ENCODE data around the gene RFC2. TPM values are rescaled to one million over a fixed set of nuclear protein-coding genes. Genes with fewer than 3 reads are reported as not detected.

Gene RFC2
- total and polyA plus RNA-seq, 5 experiments from 2014 or later, result 15.6 to 26.1 (median 20.3) TPM

GRCh38 chr7:74289659-74290552, 35.7 kb upstream of the RFC2 start:
- Mint-ChIP-seq H3K36me3 (no peaks in the 10 kb centered on the region), H3K27me3 (peaks cover 0 to 12% (median 0%) of the 10 kb centered on the region in 5 donors), H3K4me1 (peaks cover 17 to 35% (median 25%) of the 10 kb centered on the region in 4 donors), H3K27ac (no peak overlapping the region), H3K9me3 (no peaks in the 10 kb centered on the region), H3K4me3 (peak overlapping the region; percentile 36 to 84 (median 64))
- POLR2A ChIA-PET, result interaction anchor here (1.5 kb wide), 2 partner anchors 20 to 22 kb away, joined by 4 to 6 read pairs; no protein-coding TSS in a partner anchor
- peak; percentile 50 to 54 for ATAC-seq
- peak; percentile 30 to 69 (median 46) for DNase-seq

GRCh38 chr7:74289018-74289658, 34.9 kb upstream of the RFC2 start, which contains the start of gene CLIP2:
TSS of gene CLIP2 (plus strand) at chr7:74289407. CDS start at chr7:74317547, 28,140 bp downstream.
- H3K4me1 Mint-ChIP-seq, result peaks cover 15 to 33% (median 26%) of the 10 kb centered on the region in 4 donors
- peak; percentile 83 to 88 for ATAC-seq

GRCh38 chr7:74288034-74288881, 34.1 kb upstream of the RFC2 start:
- no peak for ATAC-seq
- Mint-ChIP-seq H3K4me3 (peak overlapping the region; percentile 79 to 93 (median 90)), H3K27me3 (peaks cover 1 to 28% (median 2%) of the 10 kb centered on the region in 5 donors), H3K9me3 (no peaks in the 10 kb centered on the region), H3K36me3 (peaks cover 0 to 2% (median 0%) of the 10 kb centered on the region in 3 donors), H3K27ac (peak overlapping the region in 5 of 10 donors; percentile 63 to 84 (median 70)), H3K4me1 (peaks cover 12 to 30% (median 24%) of the 10 kb centered on the region in 4 donors)
- DNase-seq, result no peak
- POLR2A ChIA-PET, result interaction anchor here (0.9 to 1.5 kb wide), 3 partner anchors 20 to 114 kb away, joined by 4 read pairs; partner anchors contain the start of gene EIF4H

More at GRCh38 chr7:74289018-74289658, 34.9 kb upstream of the RFC2 start, which contains the start of gene CLIP2:
- peak; percentile 53 to 81 (median 69) for DNase-seq
- POLR2A ChIA-PET, result interaction anchor here (1.1 to 1.5 kb wide), 3 partner anchors 19 to 91 kb away, joined by 4 to 6 read pairs (median 4); no protein-coding TSS in a partner anchor
- no peaks in the 10 kb centered on the region for H3K9me3 Mint-ChIP-seq
- H3K4me3 Mint-ChIP-seq, result peak within 1 kb of the TSS; percentile 79 to 93 (median 90)
- peaks cover 0 to 19% (median 0%) of the 10 kb centered on the region in 5 donors for H3K27me3 Mint-ChIP-seq
- peak within 1 kb of the TSS in 8 of 10 donors; percentile 63 to 84 (median 69) for H3K27ac Mint-ChIP-seq
- H3K36me3 Mint-ChIP-seq, result peaks cover 0 to 2% (median 0%) of the 10 kb centered on the region in 3 donors

GRCh38 chr7:74287303-74288033, 33.3 kb upstream of the RFC2 start:
- POLR2A ChIA-PET, result interaction anchor here (1.0 kb wide), 1 partner anchor 17 kb away, joined by 3 read pairs; no protein-coding TSS in a partner anchor
- DNase-seq, result no peak
- peak overlapping the region in 1 of 10 donors; percentile 70 for H3K27ac Mint-ChIP-seq
- H3K9me3 Mint-ChIP-seq, result no peaks in the 10 kb centered on the region
- H3K4me1 Mint-ChIP-seq, result peaks cover 12 to 29% (median 24%) of the 10 kb centered on the region in 4 donors
- no peak for ATAC-seq
- peaks cover 0 to 2% (median 0%) of the 10 kb centered on the region in 3 donors for H3K36me3 Mint-ChIP-seq
- H3K27me3 Mint-ChIP-seq, result peaks cover 2 to 31% (median 5%) of the 10 kb centered on the region in 5 donors
- H3K4me3 Mint-ChIP-seq, result peak overlapping the region in 4 of 10 donors; percentile 84 to 93 (median 88)

- Mint-ChIP-seq H3K4me3 (no peak overlapping the region), H3K27ac (no peak overlapping the region), H3K9me3 (no peaks in the 10 kb centered on the region), H3K4me1 (peaks cover 12 to 26% (median 23%) of the 10 kb centered on the region in 4 donors), H3K36me3 (peaks cover 0 to 2% (median 0%) of the 10 kb centered on the region in 3 donors), H3K27me3 (peaks cover 2 to 31% (median 5%) of the 10 kb centered on the region in 5 donors)
- no peak for DNase-seq
- POLR2A ChIA-PET, result no interaction called here
- ATAC-seq, result no peak
These were observed 31.9 kb upstream of the RFC2 start for GRCh38 chr7:74286131-74286530.

- Mint-ChIP-seq H3K9me3 (no peaks in the 10 kb centered on the region), H3K36me3 (peaks cover 0 to 2% (median 0%) of the 10 kb centered on the region in 3 donors), H3K4me1 (peaks cover 7 to 20% (median 16%) of the 10 kb centered on the region in 4 donors), H3K27me3 (peaks cover 2 to 31% (median 5%) of the 10 kb centered on the region in 5 donors), H3K4me3 (no peak overlapping the region), H3K27ac (no peak overlapping the region)
- no peak for DNase-seq
- ATAC-seq, result no peak
- POLR2A ChIA-PET, result no interaction called here
These were observed 30.6 kb upstream of the RFC2 start for GRCh38 chr7:74284781-74285259.

GRCh38 chr7:74283858-74284447, 29.8 kb upstream of the RFC2 start:
- Mint-ChIP-seq H3K27ac (peak overlapping the region in 1 of 10 donors; percentile 21), H3K9me3 (no peaks in the 10 kb centered on the region), H3K27me3 (peaks cover 2 to 31% (median 5%) of the 10 kb centered on the region in 5 donors), H3K4me1 (peaks cover 6 to 18% (median 14%) of the 10 kb centered on the region in 4 donors), H3K36me3 (peaks cover 0 to 2% (median 0%) of the 10 kb centered on the region in 3 donors), H3K4me3 (no peak overlapping the region)
- POLR2A ChIA-PET, result no interaction called here
- DNase-seq (no peak), ATAC-seq (no peak)

GRCh38 chr7:74282748-74283459, 28.7 kb upstream of the RFC2 start:
- no peak overlapping the region for H3K27ac Mint-ChIP-seq
- ATAC-seq (no peak), DNase-seq (no peak)
- peaks cover under 1 to 30% (median 5%) of the 10 kb centered on the region in 5 donors for H3K27me3 Mint-ChIP-seq
- H3K4me1 Mint-ChIP-seq, result peaks cover under 1 to 8% (median 3%) of the 10 kb centered on the region in 4 donors
- H3K9me3 Mint-ChIP-seq, result no peaks in the 10 kb centered on the region
- POLR2A ChIA-PET, result no interaction called here
- H3K4me3 Mint-ChIP-seq, result no peak overlapping the region
- peaks cover 0 to 2% (median 0%) of the 10 kb centered on the region in 3 donors for H3K36me3 Mint-ChIP-seq

- POLR2A ChIA-PET, result no interaction called here
- peaks cover 0 to 23% (median 5%) of the 10 kb centered on the region in 5 donors for H3K27me3 Mint-ChIP-seq
- peaks cover 0 to 2% (median 0%) of the 10 kb centered on the region in 3 donors for H3K36me3 Mint-ChIP-seq
- H3K4me3 Mint-ChIP-seq, result no peak overlapping the region
- peaks cover 0 to 3% (median under 1%) of the 10 kb centered on the region in 4 donors for H3K4me1 Mint-ChIP-seq
- ATAC-seq (no peak), DNase-seq (no peak)
- H3K27ac Mint-ChIP-seq, result no peak overlapping the region
- no peaks in the 10 kb centered on the region for H3K9me3 Mint-ChIP-seq
These were observed 26.8 kb upstream of the RFC2 start for GRCh38 chr7:74280985-74281384.

- Mint-ChIP-seq H3K27me3 (peaks cover 0 to 2% (median 0%) of the 10 kb centered on the region in 5 donors), H3K9me3 (no peaks in the 10 kb centered on the region), H3K4me3 (no peak overlapping the region), H3K27ac (no peak overlapping the region), H3K4me1 (peaks cover 0 to 1% (median 0%) of the 10 kb centered on the region in 4 donors), H3K36me3 (no peaks in the 10 kb centered on the region)
- ATAC-seq, result no peak
- POLR2A ChIA-PET, result no interaction called here
- no peak for DNase-seq
These were observed 23.4 kb upstream of the RFC2 start for GRCh38 chr7:74277636-74278035.
